ENCODE measurements around the gene ACTR6.

DNA sequence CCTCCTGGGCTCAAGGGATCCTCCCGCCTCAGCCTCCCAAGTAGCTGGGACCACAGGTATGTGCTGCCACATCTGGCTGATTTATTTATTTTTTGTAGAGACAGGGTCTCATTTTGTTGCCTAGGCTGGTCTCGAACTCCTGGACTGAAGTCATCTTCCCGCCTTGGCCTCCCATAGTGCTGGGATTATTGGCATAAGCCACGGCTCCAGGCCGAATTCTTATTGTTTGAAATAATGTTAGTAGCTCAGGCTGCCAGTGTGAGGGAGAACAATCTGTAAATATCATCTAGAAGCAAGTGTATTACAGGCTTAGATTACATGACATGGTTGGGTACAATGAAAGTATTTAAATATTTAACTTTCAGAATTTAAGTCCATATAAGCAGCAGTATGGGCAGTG lies 8.2 kb downstream of the ACTR6 start:
- TF ChIP-seq SRF (IDR thresholded peaks at IDR 0.05; ENCODE audit: low read depth in 2 of 2, low read length in 2 of 2) (no peak), ASH2L (IDR thresholded peaks at IDR 0.05; ENCODE audit: borderline replicate concordance, low read depth) (no peak), ZBTB11 (CRISPR knock-in tag; IDR thresholded peaks at IDR 0.05) (no peak), CTCF (IDR thresholded peaks at IDR 0.05 in 2 of 3, conservative IDR thresholded peaks at IDR 0.05 in 1 of 3; ENCODE audit: control insufficient read depth in 2 of 3, extremely low read depth in 1 of 3, insufficient read depth in 1 of 3, low read depth in 3 of 3, low read length in 3 of 3) (no peak), TCF7 (IDR thresholded peaks at IDR 0.05; ENCODE audit: borderline replicate concordance) (no peak), STAT3 (IDR thresholded peaks at IDR 0.05; ENCODE audit: low read depth, low read length) (no peak), ESRRA (IDR thresholded peaks at IDR 0.05; ENCODE audit: low read length) (no peak), SP1 (IDR thresholded peaks at IDR 0.05; ENCODE audit: low read depth, low read length) (no peak)

Measured in GM12878 (cell line).